ENCODE data around the gene ARID1B. TPM values are rescaled to one million over a fixed set of nuclear protein-coding genes. Genes with fewer than 3 reads are reported as not detected.
"Not testable (repeated sequence)": the region's sequence is repeated elsewhere in the genome, so short reads cannot be mapped to it uniquely, and the experiment has no call there.

The ARID1B gene
- total RNA-seq, 2 donors from 2014 or later = 74.0 to 110 TPM

DNA sequence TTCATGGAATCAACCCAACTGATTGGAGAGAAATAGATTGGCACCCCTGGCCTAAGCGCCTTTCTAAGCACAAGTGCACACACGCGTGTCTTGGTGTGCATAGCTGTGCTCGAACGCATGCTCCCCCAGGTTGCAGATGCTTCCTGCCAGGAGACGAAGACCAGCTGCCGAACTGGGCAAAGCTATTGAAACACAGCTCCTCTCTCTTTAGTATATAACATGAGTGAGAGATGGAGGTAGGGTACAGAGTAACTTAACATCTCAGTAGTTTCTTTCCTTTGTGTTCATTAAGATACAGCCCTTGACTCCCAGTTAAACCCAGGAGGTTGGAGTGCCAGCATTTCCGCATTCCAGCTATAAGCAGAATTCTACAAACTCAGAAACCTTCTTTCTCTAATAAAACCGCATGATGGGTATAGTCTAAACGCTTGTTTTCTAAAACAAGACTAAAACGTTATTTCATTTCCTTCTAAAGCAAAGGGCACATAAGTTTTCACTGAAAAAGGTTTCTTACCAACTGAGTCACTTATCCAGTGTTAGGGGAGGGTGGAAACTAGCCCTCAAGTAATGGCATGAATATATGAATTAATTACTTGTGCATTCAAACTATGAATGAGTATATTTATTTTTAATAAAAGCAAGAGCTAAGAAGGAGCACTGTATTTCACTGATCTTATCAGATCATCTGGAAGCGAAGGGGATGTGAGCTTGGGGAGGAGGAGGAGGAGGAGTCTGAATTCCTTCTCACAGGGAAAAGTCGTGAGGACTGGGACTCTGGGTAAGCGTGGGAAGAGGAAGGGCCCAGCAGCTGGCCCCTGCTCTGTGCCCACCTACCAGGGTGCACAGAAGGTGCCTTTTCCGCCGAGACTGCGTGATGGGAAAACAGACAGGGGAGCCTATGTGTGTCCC lies 367.0 kb downstream of the ARID1B start:
- TF ChIP-seq, protein P1, sequence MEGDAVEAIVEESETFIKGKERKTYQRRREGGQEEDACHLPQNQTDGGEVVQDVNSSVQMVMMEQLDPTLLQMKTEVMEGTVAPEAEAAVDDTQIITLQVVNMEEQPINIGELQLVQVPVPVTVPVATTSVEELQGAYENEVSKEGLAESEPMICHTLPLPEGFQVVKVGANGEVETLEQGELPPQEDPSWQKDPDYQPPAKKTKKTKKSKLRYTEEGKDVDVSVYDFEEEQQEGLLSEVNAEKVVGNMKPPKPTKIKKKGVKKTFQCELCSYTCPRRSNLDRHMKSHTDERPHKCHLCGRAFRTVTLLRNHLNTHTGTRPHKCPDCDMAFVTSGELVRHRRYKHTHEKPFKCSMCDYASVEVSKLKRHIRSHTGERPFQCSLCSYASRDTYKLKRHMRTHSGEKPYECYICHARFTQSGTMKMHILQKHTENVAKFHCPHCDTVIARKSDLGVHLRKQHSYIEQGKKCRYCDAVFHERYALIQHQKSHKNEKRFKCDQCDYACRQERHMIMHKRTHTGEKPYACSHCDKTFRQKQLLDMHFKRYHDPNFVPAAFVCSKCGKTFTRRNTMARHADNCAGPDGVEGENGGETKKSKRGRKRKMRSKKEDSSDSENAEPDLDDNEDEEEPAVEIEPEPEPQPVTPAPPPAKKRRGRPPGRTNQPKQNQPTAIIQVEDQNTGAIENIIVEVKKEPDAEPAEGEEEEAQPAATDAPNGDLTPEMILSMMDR (conservative IDR thresholded peaks at IDR 0.05) = no peak
- no peak for DNase-seq
- H3K4me3 Mint-ChIP-seq = no peak overlapping the region
- peaks cover 46% of the 10 kb centered on the region for H3K36me3 Mint-ChIP-seq (ENCODE audit: low read depth)
- no peak overlapping the region for H3K27ac ChIP-seq (ENCODE audit: low read depth, low read length)
- peak overlapping the region; percentile 80 for H3K27ac Mint-ChIP-seq
- H3K36me3 ChIP-seq (ENCODE audit: control insufficient read depth, insufficient read depth, low read length) = peaks cover 37% of the 10 kb centered on the region
- H3K9ac ChIP-seq (ENCODE audit: extremely low read depth, low read length, poor library complexity, severe bottlenecking) = no peak overlapping the region
- peaks cover 10% of the 10 kb centered on the region for H3K9me3 Mint-ChIP-seq
- peaks cover 28% of the 10 kb centered on the region for H3K4me1 Mint-ChIP-seq
- WGBS, 2 experiments (ENCODE audit: insufficient coverage in 1 of 2, insufficient read length in 1 of 2) = 88 to 92% methylated on average over 8 to 17 of the region's 17 CpGs
- H3K9me3 ChIP-seq (ENCODE audit: control insufficient read depth, low read length) = no peaks in the 10 kb centered on the region
- H3K4me3 ChIP-seq (ENCODE audit: low read length) = no peak overlapping the region
- no peaks in the 10 kb centered on the region for H3K27me3 ChIP-seq (ENCODE audit: control insufficient read depth, insufficient read depth, low read length, poor library complexity, severe bottlenecking)
- no peaks in the 10 kb centered on the region for H3K4me1 ChIP-seq (ENCODE audit: control insufficient read depth, insufficient read depth, low read length)
- no peaks in the 10 kb centered on the region for H3K27me3 Mint-ChIP-seq (ENCODE audit: insufficient read depth)

DNA sequence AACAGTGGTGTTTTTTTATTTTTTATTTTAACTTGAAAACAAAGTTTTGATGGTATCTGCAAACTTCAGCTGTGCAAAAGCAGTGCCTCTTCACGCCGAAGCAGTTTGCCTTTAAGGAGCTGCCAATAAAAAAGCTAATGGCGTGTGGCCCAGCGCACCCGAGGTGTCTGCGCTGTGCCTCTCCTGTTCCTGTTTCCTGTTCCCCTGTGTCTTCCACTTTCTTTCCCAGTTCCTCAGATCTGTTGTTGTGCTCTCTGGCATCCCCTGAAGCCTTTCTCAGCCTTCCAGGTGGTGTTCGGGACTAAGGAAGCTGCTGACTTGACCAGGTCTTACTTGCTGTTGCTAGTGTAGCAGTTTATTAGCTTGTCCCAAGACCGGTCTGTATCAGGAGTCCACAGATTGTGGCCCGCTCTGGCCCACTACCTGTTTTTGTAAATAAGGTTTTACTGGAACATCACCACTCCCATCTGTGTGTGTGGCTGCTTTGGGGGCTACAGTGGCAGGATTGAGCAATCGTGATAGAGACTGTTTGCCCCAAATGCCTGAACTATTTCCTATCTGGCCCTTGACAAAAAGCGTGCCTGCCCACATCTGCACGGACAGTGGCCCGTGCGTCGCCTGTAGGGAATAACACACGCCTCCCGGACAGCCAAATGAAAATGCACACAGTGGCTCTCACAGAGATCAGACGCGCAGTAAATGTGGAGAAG lies 367.8 kb downstream of the ARID1B start:
- Histone ChIP-seq H3K4me3 (ENCODE audit: low read length) (no peak overlapping the region), H3K36me3 (ENCODE audit: control insufficient read depth, insufficient read depth, low read length) (peaks cover 39% of the 10 kb centered on the region), H3K27ac (ENCODE audit: low read depth, low read length) (peak overlapping the region; percentile 48), H3K4me1 (ENCODE audit: control insufficient read depth, insufficient read depth, low read length) (no peaks in the 10 kb centered on the region), H3K9ac (ENCODE audit: extremely low read depth, low read length, poor library complexity, severe bottlenecking) (no peak overlapping the region), H3K27me3 (ENCODE audit: control insufficient read depth, insufficient read depth, low read length, poor library complexity, severe bottlenecking) (no peaks in the 10 kb centered on the region), H3K9me3 (ENCODE audit: control insufficient read depth, low read length) (no peaks in the 10 kb centered on the region)
- Mint-ChIP-seq H3K4me3 (no peak overlapping the region), H3K36me3 (ENCODE audit: low read depth) (peaks cover 52% of the 10 kb centered on the region), H3K4me1 (peaks cover 28% of the 10 kb centered on the region), H3K27me3 (ENCODE audit: insufficient read depth) (no peaks in the 10 kb centered on the region), H3K9me3 (peaks cover 10% of the 10 kb centered on the region), H3K27ac (peak overlapping the region; percentile 90)
- WGBS, 2 experiments (ENCODE audit: insufficient coverage in 1 of 2, insufficient read length in 1 of 2) = 95 to 96% methylated on average over 17 to 19 of the region's 19 CpGs
- no peak for DNase-seq
- TF ChIP-seq, protein P1 (conservative IDR thresholded peaks at IDR 0.05) = no peak

DNA sequence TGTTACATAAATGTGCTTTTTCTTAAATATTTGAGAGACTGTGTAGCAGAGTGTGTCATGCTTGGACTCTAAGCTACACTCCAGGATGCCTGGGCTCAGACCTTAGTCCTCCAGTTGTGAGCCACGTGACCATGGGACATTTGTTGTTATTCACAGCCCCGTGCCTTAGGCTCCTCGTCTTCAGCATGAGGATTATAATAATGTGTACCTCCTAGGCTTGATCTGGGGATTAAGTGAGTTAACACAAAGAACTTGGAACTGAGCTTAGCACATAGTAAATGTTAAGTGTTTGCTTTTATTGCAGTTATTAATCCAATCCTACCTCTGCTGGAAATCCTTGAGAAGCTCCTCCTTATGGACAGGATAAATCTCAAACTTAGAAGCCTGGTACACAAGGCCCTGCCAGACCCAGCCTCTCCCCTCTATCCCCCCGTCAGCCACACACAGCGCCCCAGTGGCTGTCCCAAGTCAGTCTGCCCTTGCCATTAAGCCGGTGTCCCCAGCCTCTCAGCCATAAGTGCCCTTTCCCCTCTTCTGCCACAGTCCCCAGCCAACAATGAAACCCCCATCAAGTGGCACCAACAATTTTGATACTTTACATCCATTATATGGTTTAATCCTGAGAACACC lies 368.6 kb downstream of the ARID1B start:
- WGBS, 2 experiments (ENCODE audit: insufficient coverage in 1 of 2, insufficient read length in 1 of 2) = 88 to 95% methylated on average over 6 of the region's 6 CpGs
- no peaks in the 10 kb centered on the region for H3K9me3 ChIP-seq (ENCODE audit: control insufficient read depth, low read length)
- H3K4me3 ChIP-seq (ENCODE audit: low read length) = no peak overlapping the region
- TF ChIP-seq, protein P1 (conservative IDR thresholded peaks at IDR 0.05) = no peak
- no peak overlapping the region for H3K9ac ChIP-seq (ENCODE audit: extremely low read depth, low read length, poor library complexity, severe bottlenecking)
- peaks cover 37% of the 10 kb centered on the region for H3K36me3 ChIP-seq (ENCODE audit: control insufficient read depth, insufficient read depth, low read length)
- Mint-ChIP-seq H3K36me3 (ENCODE audit: low read depth) (peaks cover 48% of the 10 kb centered on the region), H3K4me1 (peaks cover 28% of the 10 kb centered on the region), H3K27ac (peak overlapping the region; percentile 90), H3K27me3 (ENCODE audit: insufficient read depth) (no peaks in the 10 kb centered on the region), H3K9me3 (peaks cover 10% of the 10 kb centered on the region), H3K4me3 (no peak overlapping the region)
- H3K27ac ChIP-seq (ENCODE audit: low read depth, low read length) = no peak overlapping the region
- H3K27me3 ChIP-seq (ENCODE audit: control insufficient read depth, insufficient read depth, low read length, poor library complexity, severe bottlenecking) = no peaks in the 10 kb centered on the region
- H3K4me1 ChIP-seq (ENCODE audit: control insufficient read depth, insufficient read depth, low read length) = no peaks in the 10 kb centered on the region
- DNase-seq = no peak

DNA sequence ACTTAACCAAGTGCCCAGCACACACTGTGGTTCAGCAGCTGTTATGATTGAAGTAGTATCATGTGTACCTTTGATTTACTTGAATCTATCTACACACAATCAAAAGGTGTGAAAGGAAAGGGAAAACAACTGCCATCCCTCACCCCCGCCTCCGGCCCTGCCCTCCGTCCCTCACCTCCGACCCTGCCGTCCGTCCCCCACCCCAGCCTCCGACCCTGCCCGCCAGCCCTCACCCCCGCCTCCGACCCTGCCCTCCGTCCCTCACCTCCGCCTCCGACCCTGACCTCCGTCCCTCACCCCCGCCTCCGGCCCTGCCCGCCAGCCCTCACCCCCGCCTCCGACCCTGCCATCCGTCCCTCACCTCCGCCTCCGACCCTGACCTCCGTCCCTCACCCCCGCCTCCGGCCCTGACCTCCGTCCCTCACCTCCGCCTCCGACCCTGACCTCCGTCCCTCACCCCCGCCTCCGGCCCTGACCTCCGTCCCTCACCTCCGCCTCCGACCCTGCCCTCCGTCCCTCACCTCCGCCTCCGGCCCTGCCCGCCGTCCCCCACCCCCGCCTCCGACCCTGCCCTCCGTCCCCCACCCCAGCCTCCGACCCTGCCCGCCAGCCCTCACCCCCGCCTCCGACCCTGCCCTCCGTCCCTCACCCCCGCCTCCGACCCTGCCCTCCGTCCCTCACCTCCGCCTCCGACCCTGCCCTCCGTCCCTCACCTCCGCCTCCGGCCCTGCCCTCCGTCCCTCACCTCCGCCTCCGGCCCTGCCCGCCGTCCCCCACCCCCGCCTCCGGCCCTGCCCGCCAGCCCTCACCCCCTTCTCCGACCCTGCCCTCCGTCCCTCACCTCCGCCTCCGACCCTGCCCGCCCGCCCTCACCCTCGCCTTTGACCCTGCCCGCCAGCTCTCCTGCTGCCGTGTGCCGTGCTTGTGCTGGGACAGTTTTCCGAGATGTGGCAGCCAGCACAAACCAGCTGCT lies 370.2 kb downstream of the ARID1B start:
- Mint-ChIP-seq H3K4me1 (peaks cover 28% of the 10 kb centered on the region), H3K27ac (peak overlapping the region; percentile 65)

More for the DNA sequence above, 370.2 kb downstream of the ARID1B start:
- H3K4me1 ChIP-seq (ENCODE audit: control insufficient read depth, insufficient read depth, low read length); H3K27ac ChIP-seq (ENCODE audit: low read depth, low read length); H3K9ac ChIP-seq (ENCODE audit: extremely low read depth, low read length, poor library complexity, severe bottlenecking); H3K4me3 ChIP-seq (ENCODE audit: low read length); H3K27me3 Mint-ChIP-seq (ENCODE audit: insufficient read depth); H3K27me3 ChIP-seq (ENCODE audit: control insufficient read depth, insufficient read depth, low read length, poor library complexity, severe bottlenecking); H3K9me3 ChIP-seq (ENCODE audit: control insufficient read depth, low read length); H3K4me3 Mint-ChIP-seq: not testable (repeated sequence)
- H3K9me3 Mint-ChIP-seq = peaks cover 10% of the 10 kb centered on the region
- DNase-seq = peak; percentile 78
- H3K36me3 ChIP-seq (ENCODE audit: control insufficient read depth, insufficient read depth, low read length) = peaks cover 36% of the 10 kb centered on the region
- H3K36me3 Mint-ChIP-seq (ENCODE audit: low read depth) = peaks cover 43% of the 10 kb centered on the region
- 90 to 94% methylated on average over 11 to 59 of the region's 74 CpGs for WGBS, 2 experiments (ENCODE audit: insufficient coverage in 1 of 2, insufficient read length in 1 of 2)

Measured in endodermal cell (in vitro differentiated cells).